Measurements from ENCODE around the gene CDC14A.

- TF ChIP-seq CTCF (IDR thresholded peaks at IDR 0.05; ENCODE audit: insufficient read depth, low read length, poor library complexity, severe bottlenecking) = no peak
- no peak for TF ChIP-seq EZH2phosphoT487 (conservative IDR thresholded peaks at IDR 0.05; ENCODE audit: low read length)
Measured at GRCh38 chr1:100348549-100349144, 3.7 kb upstream of the CDC14A start.
